Measurements from ENCODE around the gene LMOD1.
"Not testable (repeated sequence)": the region's sequence is repeated elsewhere in the genome, so short reads cannot be mapped to it uniquely, and the experiment has no call there.

Gene LMOD1

DNA sequence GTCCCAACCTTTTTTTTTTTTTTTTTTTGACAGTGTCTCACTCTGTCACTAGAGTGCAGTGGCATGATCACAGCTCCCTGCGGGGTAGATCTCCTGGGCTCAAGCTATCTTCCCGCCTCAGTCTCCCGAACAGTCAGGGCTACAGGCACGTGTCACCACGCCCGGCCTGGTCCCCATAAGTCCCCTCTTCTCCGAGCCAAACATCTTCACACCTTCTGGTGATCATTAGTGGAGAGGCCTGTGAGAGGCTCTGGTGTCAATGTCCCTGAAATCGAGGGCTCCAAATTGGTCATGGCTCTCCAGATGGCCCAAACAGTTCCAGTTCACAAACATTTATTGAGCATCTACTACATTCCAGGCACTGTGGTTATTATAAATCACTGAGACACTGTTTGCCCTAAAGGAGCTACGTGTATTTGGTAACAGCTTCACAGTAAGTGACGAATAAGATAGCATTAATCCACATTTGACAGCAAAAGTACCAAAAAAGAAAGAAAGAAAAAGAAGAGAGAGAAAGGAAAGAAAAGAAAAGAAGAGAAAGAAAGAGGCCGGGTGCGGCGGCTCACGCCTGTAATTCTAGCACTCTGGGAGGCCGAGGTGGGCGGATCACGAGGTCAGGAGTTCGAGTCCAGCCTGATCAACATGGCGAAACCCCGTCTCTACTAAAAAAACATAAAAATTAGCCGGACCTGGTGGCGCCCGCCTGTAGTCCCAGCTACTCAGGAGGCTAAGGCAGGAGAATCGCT is 8.1 kb upstream of the LMOD1 start:
- intact Hi-C loops (cut with DNase I) = loop anchor here (5.0 kb wide), 2 partner anchors 67 to 127 kb away; partner anchors contain the start of genes IPO9 and SHISA4
- DNase-seq = peak in 4 of 42 donors; percentile 19 to 45 (median 36)

DNA sequence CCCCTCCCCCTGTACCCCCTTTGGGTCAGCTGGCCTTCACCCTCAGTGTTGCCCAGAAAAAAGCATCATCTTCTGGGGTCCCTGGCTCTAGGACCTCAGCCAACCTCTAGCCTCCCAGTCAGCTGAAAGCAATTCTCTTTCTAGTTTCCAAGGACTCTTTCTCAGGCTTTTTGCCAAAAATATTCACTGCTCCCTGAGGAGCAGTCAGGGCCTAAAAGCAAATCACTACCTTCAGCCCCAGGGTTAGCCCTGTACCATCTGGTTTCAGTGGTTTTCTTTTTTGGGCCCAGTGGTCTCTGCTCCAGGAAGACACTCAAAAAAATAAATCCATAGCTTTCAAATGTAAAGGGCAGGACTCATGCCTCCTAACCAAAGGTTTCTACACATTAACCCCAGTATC is 3.1 kb upstream of the LMOD1 start:
- intact Hi-C loops (cut with DNase I) = no loop called here
- DNase-seq = no peak

- DNase-seq = no peak
- intact Hi-C loops (cut with DNase I) = no loop called here
Measured at GRCh38 chr1:201947697-201948008, 1.3 kb upstream of the LMOD1 start.

GRCh38 chr1:201945863-201946223 is 505 bp downstream of the LMOD1 start:
- intact Hi-C loops (cut with DNase I) = no loop called here

DNA sequence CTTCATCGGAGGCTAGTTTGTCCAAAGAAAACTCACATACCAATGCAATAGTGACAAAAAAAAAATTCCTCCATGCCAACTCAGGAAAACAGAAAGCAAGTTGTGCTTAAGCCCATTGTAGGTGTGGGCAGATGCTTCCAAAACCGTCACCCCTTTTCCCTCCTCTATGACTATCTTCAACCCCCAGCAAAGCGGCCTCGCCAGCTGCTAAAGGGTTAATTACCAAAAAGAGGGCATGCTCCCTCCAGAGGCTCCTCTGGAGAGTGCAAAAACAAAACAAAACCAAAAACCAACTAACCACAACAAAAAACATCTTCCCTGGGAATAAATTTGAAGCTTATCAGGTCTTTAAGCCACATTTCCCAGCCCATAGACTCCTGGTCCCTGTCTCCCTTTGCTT is 1.2 kb downstream of the LMOD1 start:
- intact Hi-C loops (cut with DNase I) = no loop called here
- DNase-seq = no peak

More at GRCh38 chr1:201945863-201946223, 505 bp downstream of the LMOD1 start:
- peak in 2 of 42 donors; percentile 6 for DNase-seq

DNA sequence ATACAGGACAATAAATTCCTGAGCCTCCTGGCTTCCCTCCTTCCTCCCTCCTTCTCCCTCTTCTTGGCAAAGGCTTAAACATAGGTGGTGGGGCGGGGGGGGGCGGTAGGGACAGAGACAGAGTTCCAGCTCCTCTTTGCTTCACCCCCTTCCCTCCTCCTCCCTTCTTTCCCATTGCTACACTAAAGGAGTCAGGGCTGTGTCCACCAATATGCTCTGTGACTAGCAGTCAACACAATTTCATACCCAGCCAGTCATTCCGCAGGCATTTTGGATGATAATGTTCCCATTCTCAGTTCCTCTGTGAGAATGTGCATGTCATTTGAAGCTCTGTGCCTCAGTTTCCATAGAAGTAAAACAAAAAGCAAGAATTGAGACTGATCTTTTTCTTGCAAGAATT is 1.7 kb downstream of the LMOD1 start:
- no peak for DNase-seq
- intact Hi-C loops (cut with DNase I) = no loop called here

- intact Hi-C loops (cut with DNase I) = no loop called here
- no peak for DNase-seq
Measured at GRCh38 chr1:201944002-201944401, 2.3 kb downstream of the LMOD1 start.

- no peak for DNase-seq
- intact Hi-C loops (cut with DNase I) = no loop called here
Measured at GRCh38 chr1:201942129-201942495, 4.2 kb downstream of the LMOD1 start.

GRCh38 chr1:201941420-201942128 is 4.8 kb downstream of the LMOD1 start:
- intact Hi-C loops (cut with DNase I) = no loop called here
- no peak for DNase-seq

GRCh38 chr1:201940316-201940715 is 6.0 kb downstream of the LMOD1 start:
- intact Hi-C loops (cut with DNase I); DNase-seq: not testable (repeated sequence)

DNA sequence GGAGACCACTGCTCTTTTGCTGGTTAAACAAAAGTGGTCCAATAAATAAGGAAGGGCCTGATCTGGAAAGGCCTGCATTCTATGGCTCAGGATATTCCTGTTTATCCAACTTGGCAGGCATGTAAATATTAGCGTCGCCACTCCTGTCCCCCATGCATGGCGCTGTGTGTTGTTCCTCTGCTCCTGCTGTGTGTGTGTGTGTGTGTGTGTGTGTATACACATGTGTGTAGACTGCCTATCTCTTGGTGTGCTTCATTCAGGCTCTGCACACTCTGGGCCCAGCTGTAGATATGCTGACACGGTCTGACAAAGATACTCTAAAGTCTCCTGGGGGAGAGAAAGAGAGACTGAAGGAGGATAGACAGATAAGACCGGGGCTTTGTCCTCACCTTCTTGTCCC is 6.8 kb downstream of the LMOD1 start:
- intact Hi-C loops (cut with DNase I) = no loop called here
- DNase-seq = no peak

DNA sequence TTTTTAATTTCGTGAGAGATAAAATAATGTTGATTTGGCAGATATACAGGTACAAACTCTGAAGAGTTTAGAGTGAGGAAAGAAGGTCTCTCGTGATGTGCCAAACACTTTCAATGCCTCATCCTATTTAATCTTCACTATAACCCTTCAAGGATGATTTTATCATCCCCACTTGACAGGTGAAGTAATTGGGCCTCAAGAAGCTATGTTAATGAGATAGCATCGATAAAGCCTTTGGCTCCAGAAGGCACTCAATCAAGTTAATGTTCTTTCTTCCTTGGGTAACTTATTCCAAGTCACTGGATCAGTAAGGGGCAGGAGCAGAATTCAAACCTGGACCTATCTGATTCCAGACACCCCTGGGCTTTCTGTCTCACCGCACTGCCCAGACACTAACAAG is 7.2 kb downstream of the LMOD1 start:
- DNase-seq = no peak
- intact Hi-C loops (cut with DNase I) = no loop called here

GRCh38 chr1:201938440-201939035 is 7.8 kb downstream of the LMOD1 start:
- no peak for DNase-seq
- intact Hi-C loops (cut with DNase I) = no loop called here

- DNase-seq = no peak
- intact Hi-C loops (cut with DNase I) = no loop called here
Measured at GRCh38 chr1:201937624-201938213, 8.6 kb downstream of the LMOD1 start.

- intact Hi-C loops (cut with DNase I) = no loop called here
- DNase-seq = no peak
Measured at GRCh38 chr1:201933840-201934430, 12.4 kb downstream of the LMOD1 start.

GRCh38 chr1:201930803-201931202 is 15.5 kb downstream of the LMOD1 start:
- DNase-seq = no peak
- intact Hi-C loops (cut with DNase I) = no loop called here

- no peak for DNase-seq
- intact Hi-C loops (cut with DNase I) = no loop called here
Measured at GRCh38 chr1:201930137-201930536, 16.2 kb downstream of the LMOD1 start.

GRCh38 chr1:201928266-201928665 is 18.1 kb downstream of the LMOD1 start:
- intact Hi-C loops (cut with DNase I) = no loop called here
- no peak for DNase-seq

GRCh38 chr1:201925981-201926645 is 20.2 kb downstream of the LMOD1 start:
- no peak for DNase-seq
- intact Hi-C loops (cut with DNase I) = no loop called here

DNA sequence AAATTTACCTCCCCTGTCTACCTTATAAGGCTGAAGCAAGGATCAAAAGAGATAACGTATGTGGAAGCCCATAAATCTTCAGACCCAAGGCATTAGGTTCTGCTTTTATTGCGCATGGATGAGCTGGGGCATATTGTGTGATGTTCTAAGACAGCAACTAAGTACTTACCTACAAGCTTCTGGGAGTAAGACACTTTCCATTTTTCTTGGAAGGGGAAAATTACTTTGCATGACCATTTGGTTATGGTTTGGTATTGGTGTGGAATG is 21.1 kb downstream of the LMOD1 start:
- DNase-seq = no peak
- intact Hi-C loops (cut with DNase I) = no loop called here

Data from head of caudate nucleus (tissue), 42 donors.